ENCODE results near the gene LHX4.
A peak's percentile ranks its signal among the peaks of the same experiment; 100 is the strongest.

The LHX4 gene

DNA sequence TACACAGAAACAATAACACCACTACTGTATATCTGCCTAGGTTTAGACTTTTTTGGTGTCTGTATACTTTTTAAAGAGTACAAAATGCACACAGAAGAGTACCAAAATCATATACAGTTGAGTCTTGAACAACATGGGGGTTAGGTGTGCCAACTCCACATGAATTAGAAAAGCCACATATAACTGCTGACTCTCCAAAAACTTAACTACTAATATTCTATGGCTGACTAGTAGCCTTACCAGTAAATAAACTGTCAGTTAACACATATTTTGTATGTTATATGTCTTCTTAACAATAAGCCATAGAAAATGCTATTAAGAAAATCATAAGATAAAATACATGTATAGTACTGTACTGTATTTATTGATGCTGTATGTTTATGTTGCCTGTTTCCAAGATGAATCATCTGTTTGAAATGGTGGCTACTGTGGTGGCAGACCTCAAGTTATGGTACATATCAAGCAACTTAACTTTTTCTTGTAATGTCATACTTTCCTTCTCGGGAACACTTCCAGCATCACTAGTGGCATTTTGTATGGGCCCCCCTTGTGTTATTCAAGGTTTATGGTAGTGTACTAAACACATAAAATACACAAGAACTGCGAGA is 71.2 kb downstream of the LHX4 start:
- peak; percentile 82 for ATAC-seq
- TF ChIP-seq ARNTL (CRISPR knock-in tag; IDR thresholded peaks at IDR 0.05; ENCODE audit: borderline replicate concordance, low read depth): no peak

- 0 out of 2 replicates have a peak, but pooled peaks have one; percentile 51 for TF ChIP-seq ZC3H10 (CRISPR knock-in tag; IDR thresholded peaks at IDR 0.05)
- no peak for TF ChIP-seq SNAI2 (CRISPR knock-in tag; IDR thresholded peaks at IDR 0.05)
- ATAC-seq: peak; percentile 94
Measured at GRCh38 chr1:180309338-180309737, 79.3 kb downstream of the LHX4 start.

DNA sequence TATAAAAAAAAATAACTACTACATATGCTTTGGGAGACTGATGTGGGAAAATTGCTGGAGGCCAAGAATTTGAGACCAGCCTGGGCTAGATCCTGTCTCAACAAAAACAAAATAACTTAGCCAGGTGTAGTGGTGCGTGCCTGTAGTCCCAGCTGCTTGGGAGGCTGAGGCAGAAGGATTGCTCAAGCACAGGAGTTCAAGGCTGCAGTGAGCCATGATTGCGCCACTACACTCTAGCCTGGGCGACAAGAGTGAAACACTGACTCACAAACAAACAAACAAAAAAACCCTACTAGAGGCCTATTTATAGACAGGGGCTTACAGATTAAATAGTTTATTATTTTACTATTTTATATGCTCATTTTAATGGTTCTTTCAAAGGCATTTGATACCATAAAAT is 80.0 kb downstream of the LHX4 start:
- no peak for TF ChIP-seq CSDC2 (CRISPR knock-in tag; IDR thresholded peaks at IDR 0.05)
- TF ChIP-seq ZFP3 (CRISPR knock-in tag; IDR thresholded peaks at IDR 0.05): no peak
- TF ChIP-seq TSHZ2 (CRISPR knock-in tag; IDR thresholded peaks at IDR 0.05): no peak
- TF ChIP-seq GLIS3 (CRISPR knock-in tag; IDR thresholded peaks at IDR 0.05): no peak
- TF ChIP-seq POU6F1 (CRISPR knock-in tag; IDR thresholded peaks at IDR 0.05; ENCODE audit: borderline replicate concordance, low read depth): no peak
- no peak for TF ChIP-seq PPARA (CRISPR knock-in tag; IDR thresholded peaks at IDR 0.05; ENCODE audit: borderline replicate concordance)
- no peak for TF ChIP-seq BACH2 (CRISPR knock-in tag; IDR thresholded peaks at IDR 0.05; ENCODE audit: borderline replicate concordance)
- no peak for TF ChIP-seq RARB (CRISPR knock-in tag; IDR thresholded peaks at IDR 0.05)
- TF ChIP-seq ZNF70 (CRISPR knock-in tag; IDR thresholded peaks at IDR 0.05): no peak
- no peak for TF ChIP-seq ZNF565 (CRISPR knock-in tag; conservative IDR thresholded peaks at IDR 0.05; ENCODE audit: low read depth)
- TF ChIP-seq SNAI2 (CRISPR knock-in tag; IDR thresholded peaks at IDR 0.05): no peak
- TF ChIP-seq ZC3H10 (CRISPR knock-in tag; IDR thresholded peaks at IDR 0.05): no peak
- TF ChIP-seq ZNF8 (CRISPR knock-in tag; IDR thresholded peaks at IDR 0.05): no peak
- TF ChIP-seq ISL1 (CRISPR knock-in tag; IDR thresholded peaks at IDR 0.05): no peak
- TF ChIP-seq TOX (CRISPR knock-in tag; IDR thresholded peaks at IDR 0.05; ENCODE audit: borderline replicate concordance): no peak
- TF ChIP-seq TCF4 (CRISPR knock-in tag; IDR thresholded peaks at IDR 0.05; ENCODE audit: borderline replicate concordance): no peak
- no peak for ATAC-seq

- ATAC-seq: peak; percentile 46
- TF ChIP-seq POU6F1 (CRISPR knock-in tag; IDR thresholded peaks at IDR 0.05; ENCODE audit: borderline replicate concordance, low read depth): no peak
- TF ChIP-seq ARNTL (CRISPR knock-in tag; IDR thresholded peaks at IDR 0.05; ENCODE audit: borderline replicate concordance, low read depth): no peak
- no peak for TF ChIP-seq PATZ1 (CRISPR knock-in tag; IDR thresholded peaks at IDR 0.05; ENCODE audit: borderline replicate concordance)
- no peak for TF ChIP-seq ZNF565 (CRISPR knock-in tag; conservative IDR thresholded peaks at IDR 0.05; ENCODE audit: low read depth)
- no peak for TF ChIP-seq SNAI2 (CRISPR knock-in tag; IDR thresholded peaks at IDR 0.05)
- TF ChIP-seq RARB (CRISPR knock-in tag; IDR thresholded peaks at IDR 0.05): no peak
- no peak for TF ChIP-seq PPARA (CRISPR knock-in tag; IDR thresholded peaks at IDR 0.05; ENCODE audit: borderline replicate concordance)
- TF ChIP-seq OSR1 (CRISPR knock-in tag; IDR thresholded peaks at IDR 0.05): no peak
- TF ChIP-seq ZC3H10 (CRISPR knock-in tag; IDR thresholded peaks at IDR 0.05): no peak
- no peak for TF ChIP-seq CSDC2 (CRISPR knock-in tag; IDR thresholded peaks at IDR 0.05)
- TF ChIP-seq TSHZ2 (CRISPR knock-in tag; IDR thresholded peaks at IDR 0.05): no peak
- no peak for TF ChIP-seq ZNF8 (CRISPR knock-in tag; IDR thresholded peaks at IDR 0.05)
- TF ChIP-seq ZFP3 (CRISPR knock-in tag; IDR thresholded peaks at IDR 0.05): no peak
- no peak for TF ChIP-seq ZFP30 (CRISPR knock-in tag; IDR thresholded peaks at IDR 0.05)
- no peak for TF ChIP-seq ZNF70 (CRISPR knock-in tag; IDR thresholded peaks at IDR 0.05)
- no peak for TF ChIP-seq CSRNP3 (CRISPR knock-in tag; IDR thresholded peaks at IDR 0.05)
Measured at GRCh38 chr1:180311011-180311730, 81.1 kb downstream of the LHX4 start.
